Transverse colon (tissue), 4 donors: ENCODE data around the gene MAT2B.

ENCODE experiments used
- EP300 ChIP-seq: sonication (generic); formaldehyde crosslinking; IDR thresholded peaks from one replicate; pipeline ENCODE4 v1.6.1; 2017; ENCODE audit warnings: antibody characterized with exemption, low read depth
- POLR2A ChIP-seq: fragments of 450-650 bp; IDR thresholded peaks from one replicate; pipeline ENCODE4 v1.6.1; 2016; ENCODE audit warnings: antibody characterized with exemption, mild to moderate bottlenecking, moderate library complexity
- POLR2AphosphoS5 ChIP-seq, 3 donors: sonication (generic); formaldehyde crosslinking; IDR thresholded peaks; one replicate each; pipeline ENCODE4 v1.6.1; 2016; ENCODE audit warnings: antibody characterized with exemption in 3 of 3
- TF ChIP-seq, protein P1 (sequence below), 5 experiments: fragments of 200-600 bp in 3 of 5; fragments of 450-650 bp in 2 of 5; sonication (generic) in 3 of 5; IDR thresholded peaks; 1 replicate in 2 of 5; 2 replicates in 3 of 5; pipeline ENCODE4 v1.5.1; 2016 to 2017; ENCODE audit warnings: antibody characterized with exemption in 5 of 5, inconsistent platforms in 3 of 5, mild to moderate bottlenecking in 2 of 5, moderate library complexity in 1 of 5

DNA sequence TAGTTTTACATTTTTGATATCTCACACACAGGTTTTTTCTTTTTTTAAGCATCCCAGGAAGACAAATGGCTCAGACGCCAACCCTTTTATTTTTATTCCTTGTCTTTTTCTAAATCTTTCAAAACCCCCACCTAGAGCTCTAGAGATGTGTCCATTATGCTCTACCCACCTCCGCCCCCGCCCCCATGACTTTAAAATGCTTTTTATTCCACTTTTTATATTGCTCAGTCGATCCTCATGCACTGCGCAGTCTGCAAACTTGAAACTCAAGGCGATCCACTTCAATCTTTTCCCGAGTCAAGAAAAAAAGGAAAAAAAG is 411 bp upstream of the MAT2B start:
- TF ChIP-seq, protein P1, sequence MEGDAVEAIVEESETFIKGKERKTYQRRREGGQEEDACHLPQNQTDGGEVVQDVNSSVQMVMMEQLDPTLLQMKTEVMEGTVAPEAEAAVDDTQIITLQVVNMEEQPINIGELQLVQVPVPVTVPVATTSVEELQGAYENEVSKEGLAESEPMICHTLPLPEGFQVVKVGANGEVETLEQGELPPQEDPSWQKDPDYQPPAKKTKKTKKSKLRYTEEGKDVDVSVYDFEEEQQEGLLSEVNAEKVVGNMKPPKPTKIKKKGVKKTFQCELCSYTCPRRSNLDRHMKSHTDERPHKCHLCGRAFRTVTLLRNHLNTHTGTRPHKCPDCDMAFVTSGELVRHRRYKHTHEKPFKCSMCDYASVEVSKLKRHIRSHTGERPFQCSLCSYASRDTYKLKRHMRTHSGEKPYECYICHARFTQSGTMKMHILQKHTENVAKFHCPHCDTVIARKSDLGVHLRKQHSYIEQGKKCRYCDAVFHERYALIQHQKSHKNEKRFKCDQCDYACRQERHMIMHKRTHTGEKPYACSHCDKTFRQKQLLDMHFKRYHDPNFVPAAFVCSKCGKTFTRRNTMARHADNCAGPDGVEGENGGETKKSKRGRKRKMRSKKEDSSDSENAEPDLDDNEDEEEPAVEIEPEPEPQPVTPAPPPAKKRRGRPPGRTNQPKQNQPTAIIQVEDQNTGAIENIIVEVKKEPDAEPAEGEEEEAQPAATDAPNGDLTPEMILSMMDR (IDR thresholded peaks at IDR 0.05) = no peak
- TF ChIP-seq POLR2A (no peak), POLR2AphosphoS5 (IDR thresholded peaks at IDR 0.05) (no peak), EP300 (no peak)
